Gastroesophageal sphincter (tissue), 3 donors: ENCODE measurements around the gene TFAP2B.

Source experiments
- POLR2A ChIP-seq, 2 donors: fragments of 450-650 bp; IDR thresholded peaks; one replicate each; pipeline ENCODE4 v1.6.1; 2017; ENCODE audit warnings: antibody characterized with exemption in 2 of 2, mild to moderate bottlenecking in 2 of 2, moderate library complexity in 1 of 2
- TF ChIP-seq, protein P1 (sequence below), 4 experiments: fragments of 200-600 bp in 2 of 4; fragments of 450-650 bp in 2 of 4; sonication (generic) in 1 of 4; IDR thresholded peaks; one replicate each; pipeline ENCODE4 v1.5.1; 2017 to 2019; ENCODE audit warnings: antibody characterized with exemption in 4 of 4, mild to moderate bottlenecking in 2 of 4, moderate library complexity in 2 of 4

DNA sequence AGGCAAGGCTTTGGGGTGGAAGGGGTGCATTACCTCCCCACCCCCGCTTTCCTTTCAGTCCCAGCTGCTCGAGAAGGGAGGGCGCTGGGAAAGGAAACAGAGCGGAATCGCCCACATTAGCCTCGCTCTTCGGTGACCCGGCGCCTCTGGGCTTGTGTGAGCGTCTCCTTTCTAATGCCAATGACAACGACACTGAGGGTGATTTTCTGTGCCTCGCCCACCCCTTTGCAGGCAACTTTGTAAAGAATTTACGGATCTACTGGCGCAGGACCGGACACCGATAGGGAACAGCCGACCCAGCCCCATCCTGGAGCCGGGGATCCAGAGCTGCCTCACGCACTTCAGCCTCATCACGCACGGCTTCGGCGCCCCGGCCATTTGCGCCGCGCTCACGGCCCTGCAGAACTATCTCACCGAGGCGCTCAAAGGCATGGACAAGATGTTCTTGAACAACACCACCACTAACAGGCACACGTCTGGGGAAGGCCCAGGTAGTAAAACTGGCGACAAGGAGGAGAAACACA, 24.3 kb downstream of the TFAP2B start:
- TF ChIP-seq, protein P1, sequence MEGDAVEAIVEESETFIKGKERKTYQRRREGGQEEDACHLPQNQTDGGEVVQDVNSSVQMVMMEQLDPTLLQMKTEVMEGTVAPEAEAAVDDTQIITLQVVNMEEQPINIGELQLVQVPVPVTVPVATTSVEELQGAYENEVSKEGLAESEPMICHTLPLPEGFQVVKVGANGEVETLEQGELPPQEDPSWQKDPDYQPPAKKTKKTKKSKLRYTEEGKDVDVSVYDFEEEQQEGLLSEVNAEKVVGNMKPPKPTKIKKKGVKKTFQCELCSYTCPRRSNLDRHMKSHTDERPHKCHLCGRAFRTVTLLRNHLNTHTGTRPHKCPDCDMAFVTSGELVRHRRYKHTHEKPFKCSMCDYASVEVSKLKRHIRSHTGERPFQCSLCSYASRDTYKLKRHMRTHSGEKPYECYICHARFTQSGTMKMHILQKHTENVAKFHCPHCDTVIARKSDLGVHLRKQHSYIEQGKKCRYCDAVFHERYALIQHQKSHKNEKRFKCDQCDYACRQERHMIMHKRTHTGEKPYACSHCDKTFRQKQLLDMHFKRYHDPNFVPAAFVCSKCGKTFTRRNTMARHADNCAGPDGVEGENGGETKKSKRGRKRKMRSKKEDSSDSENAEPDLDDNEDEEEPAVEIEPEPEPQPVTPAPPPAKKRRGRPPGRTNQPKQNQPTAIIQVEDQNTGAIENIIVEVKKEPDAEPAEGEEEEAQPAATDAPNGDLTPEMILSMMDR (IDR thresholded peaks at IDR 0.05) = no peak
- no peak for TF ChIP-seq POLR2A (IDR thresholded peaks at IDR 0.05)
